GM10248 (cell line): ENCODE data around the gene SEMA3C.

Experiments
- CTCF ChIA-PET: fragments of 300-600 bp; sonication (Branson Sonifier 250); formaldehyde crosslinking; extraction: SDS; loops from one replicate; lab custom pipeline; 2021; ENCODE audit warnings: antibody characterized with exemption; lab: Yijun Ruan, JAX
- POLR2A ChIA-PET: fragments of 350-650 bp; sonication (Branson Sonifier 250); formaldehyde crosslinking; extraction: SDS; loops from one replicate; lab custom pipeline; 2020; ENCODE audit warnings: antibody characterized with exemption; lab: Yijun Ruan, JAX
- DNase-seq: peaks from one replicate; pipeline ENCODE4 v3.0.0; 2012; ENCODE audit errors: extremely low spot score
- TF ChIP-seq, protein P1 (sequence below): IDR thresholded peaks from 2 replicates; pipeline ENCODE4 v1.5.1; 2012; ENCODE audit warnings: mild to moderate bottlenecking, low read depth; ENCODE audit errors: extremely low read depth, missing control alignments, control extremely low read depth

Gene SEMA3C

DNA sequence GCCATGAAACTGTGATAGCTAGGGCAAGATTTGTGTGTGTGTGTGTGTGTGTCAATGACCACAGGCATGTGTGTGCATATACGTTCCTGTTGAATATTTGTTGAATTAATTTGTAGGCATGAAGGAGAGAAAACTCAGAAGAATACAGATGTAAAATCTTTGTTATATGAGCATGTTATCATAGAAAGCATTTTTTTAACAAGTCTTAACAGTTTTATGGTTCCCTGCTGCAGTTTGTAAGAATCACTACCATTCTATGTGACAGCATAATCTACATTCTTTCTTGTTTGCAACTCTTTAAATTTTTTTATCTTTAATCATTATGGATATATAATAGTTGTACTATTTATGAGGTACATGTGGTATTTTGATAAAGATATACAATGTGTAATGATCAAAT is 150.1 kb downstream of the SEMA3C start:
- ChIA-PET CTCF (interaction anchor here (1.4 kb wide), 1 partner anchor 21 kb away, joined by 3 read pairs; no protein-coding TSS in a partner anchor), POLR2A (no interaction called here)
- DNase-seq: no peak
- TF ChIP-seq, protein P1, sequence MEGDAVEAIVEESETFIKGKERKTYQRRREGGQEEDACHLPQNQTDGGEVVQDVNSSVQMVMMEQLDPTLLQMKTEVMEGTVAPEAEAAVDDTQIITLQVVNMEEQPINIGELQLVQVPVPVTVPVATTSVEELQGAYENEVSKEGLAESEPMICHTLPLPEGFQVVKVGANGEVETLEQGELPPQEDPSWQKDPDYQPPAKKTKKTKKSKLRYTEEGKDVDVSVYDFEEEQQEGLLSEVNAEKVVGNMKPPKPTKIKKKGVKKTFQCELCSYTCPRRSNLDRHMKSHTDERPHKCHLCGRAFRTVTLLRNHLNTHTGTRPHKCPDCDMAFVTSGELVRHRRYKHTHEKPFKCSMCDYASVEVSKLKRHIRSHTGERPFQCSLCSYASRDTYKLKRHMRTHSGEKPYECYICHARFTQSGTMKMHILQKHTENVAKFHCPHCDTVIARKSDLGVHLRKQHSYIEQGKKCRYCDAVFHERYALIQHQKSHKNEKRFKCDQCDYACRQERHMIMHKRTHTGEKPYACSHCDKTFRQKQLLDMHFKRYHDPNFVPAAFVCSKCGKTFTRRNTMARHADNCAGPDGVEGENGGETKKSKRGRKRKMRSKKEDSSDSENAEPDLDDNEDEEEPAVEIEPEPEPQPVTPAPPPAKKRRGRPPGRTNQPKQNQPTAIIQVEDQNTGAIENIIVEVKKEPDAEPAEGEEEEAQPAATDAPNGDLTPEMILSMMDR: no peak

DNA sequence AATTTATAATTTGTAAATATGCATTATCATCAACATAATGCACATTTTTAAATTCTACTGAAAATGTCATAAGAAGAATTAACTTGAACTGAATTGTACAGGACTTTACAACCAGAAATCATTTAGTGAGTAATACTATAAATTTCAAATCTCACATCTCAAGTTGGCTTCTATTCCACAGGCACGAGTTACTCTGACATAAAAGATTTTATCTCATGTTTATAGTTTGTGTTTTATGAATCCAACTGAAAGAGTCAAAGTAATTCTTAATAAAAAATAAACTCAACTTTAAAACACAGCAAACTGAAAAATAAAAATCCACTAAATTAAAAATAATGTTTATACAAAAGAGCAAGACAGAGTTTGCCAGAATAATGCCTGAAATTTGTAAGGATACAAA is 151.2 kb downstream of the SEMA3C start:
- CTCF ChIA-PET: no interaction called here
- no peak for DNase-seq
- POLR2A ChIA-PET: no interaction called here
- TF ChIP-seq, protein P1: no peak

DNA sequence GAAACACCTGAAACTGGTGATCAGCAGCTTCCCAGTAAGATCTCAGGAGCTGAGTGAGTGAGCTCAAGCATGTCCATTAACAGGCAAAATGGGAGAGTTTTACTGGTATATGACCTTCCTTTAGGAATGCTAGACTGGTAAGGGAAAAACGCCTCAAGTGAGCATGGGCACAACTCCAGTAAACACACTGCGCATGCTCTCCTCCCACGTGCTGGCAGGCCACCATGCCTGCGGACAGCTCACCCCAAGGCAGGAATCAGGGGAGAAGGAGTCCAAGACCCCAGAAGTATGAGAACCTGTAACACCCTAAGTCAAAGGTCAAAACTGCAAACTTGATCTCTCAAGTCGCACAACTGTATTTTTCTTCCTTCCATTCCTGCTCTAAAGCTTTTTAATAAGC is 152.1 kb downstream of the SEMA3C start:
- no peak for DNase-seq
- ChIA-PET POLR2A (no interaction called here), CTCF (interaction anchor here (1.5 kb wide), 1 partner anchor 9 kb away, joined by 3 read pairs; no protein-coding TSS in a partner anchor)
- TF ChIP-seq, protein P1: no peak

DNA sequence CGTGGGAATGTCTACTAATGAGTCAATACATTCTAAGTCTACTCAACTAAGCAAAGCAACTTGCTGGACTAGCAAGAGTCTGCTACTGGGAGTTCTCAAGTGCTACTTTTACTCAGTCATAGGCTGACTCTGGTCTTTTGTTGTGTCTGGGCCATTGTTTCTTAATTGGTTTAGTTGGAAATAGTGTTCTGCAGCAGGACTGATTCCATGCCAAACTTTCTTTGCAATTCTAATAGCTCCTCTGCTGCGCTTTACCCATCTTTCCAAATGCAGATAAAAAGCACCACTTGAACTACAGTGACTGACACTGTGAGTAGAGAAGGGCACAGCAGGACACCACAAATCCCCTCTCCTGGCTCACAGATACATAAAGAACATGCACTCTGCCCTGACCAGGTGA is 154.7 kb downstream of the SEMA3C start:
- CTCF ChIA-PET: interaction anchor here (1.1 to 1.7 kb wide), 3 partner anchors 9 to 20 kb away, joined by 3 to 6 read pairs (median 4); no protein-coding TSS in a partner anchor
- POLR2A ChIA-PET: no interaction called here
- TF ChIP-seq, protein P1: no peak
- no peak for DNase-seq

DNA sequence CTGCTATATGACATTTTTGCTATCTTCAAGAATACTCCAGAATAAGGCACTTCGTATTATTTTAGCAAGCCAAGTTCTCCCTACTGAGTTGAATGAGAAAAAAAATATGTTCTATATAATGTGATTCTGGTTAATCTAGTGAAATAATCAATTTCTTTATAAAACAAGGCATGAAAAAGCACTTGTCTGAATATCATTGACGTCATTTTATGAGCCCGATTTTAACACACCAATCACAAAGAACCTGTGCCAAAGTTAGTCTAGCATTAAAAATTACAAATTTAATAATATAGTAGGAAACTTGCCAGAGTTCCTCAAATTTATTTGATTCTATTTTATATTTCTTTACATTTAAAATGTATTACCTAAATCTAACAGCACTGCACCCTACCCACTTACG is 155.1 kb downstream of the SEMA3C start:
- POLR2A ChIA-PET: no interaction called here

DNA sequence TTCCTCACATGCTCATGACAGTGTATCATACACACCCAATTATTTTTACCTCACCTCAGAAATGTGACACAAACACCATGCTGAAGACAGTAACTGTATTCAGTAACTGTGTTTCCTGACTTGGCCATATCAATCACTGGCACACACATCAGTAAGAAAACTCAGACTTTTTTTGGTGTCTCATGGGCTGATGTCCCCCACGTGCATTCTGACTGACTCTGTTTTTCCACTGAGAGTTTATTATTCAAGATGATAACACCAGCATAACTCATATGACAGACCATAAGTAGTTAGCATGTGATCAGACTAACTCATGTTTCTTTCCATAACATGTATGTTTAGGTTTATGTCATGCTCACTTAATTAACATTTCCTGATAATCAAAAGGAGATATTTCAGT is 155.6 kb downstream of the SEMA3C start:
- ChIA-PET POLR2A (no interaction called here), CTCF (interaction anchor here (1.4 kb wide), 1 partner anchor 10 kb away, joined by 4 read pairs; no protein-coding TSS in a partner anchor)
- no peak for DNase-seq
- TF ChIP-seq, protein P1: no peak

More for the DNA sequence above, 155.1 kb downstream of the SEMA3C start:
- TF ChIP-seq, protein P1: no peak
- CTCF ChIA-PET: no interaction called here
- no peak for DNase-seq
